ENCODE measurements around the gene CERS3.

The CERS3 gene

DNA sequence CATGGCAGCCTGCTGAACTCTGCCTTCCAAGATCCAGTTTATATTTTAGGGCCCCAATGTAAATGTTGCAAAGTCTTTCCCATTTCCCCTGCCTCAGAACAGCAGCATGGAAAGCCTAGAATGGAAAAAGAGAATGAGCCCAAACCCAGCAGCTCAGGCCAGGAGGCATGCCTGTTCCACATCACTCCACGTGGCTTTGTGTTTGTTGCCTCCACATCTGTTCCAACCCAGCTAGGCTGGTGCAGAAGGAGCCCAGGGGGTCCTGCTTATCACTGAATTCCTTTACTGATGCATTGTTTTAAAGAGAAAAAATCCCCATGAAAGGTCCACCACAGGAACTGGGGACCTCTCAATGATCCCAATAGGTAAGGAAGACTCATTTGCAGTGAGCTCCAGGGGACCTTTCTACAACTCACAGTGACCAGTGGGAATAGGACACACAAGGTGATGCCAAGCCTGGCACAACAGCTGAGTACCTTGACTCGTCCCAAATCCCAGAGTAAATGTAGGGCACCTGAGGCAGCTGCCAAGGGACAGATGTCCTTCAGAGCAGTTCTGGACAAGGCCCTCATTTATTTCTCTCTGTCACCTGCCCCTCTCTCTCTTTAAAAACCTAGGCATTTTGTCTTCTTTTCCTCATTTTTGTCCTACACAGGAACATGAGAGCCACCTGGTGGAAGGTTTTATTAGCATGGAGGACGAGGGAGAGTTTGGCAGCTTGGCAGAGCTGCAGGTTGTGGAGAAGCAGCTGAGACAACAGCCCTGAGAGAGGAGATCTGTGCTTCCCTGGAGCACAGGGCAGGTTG lies 145.2 kb downstream of the CERS3 start:
- peak in 1 of 51 donors; percentile 9 for DNase-seq

DNA sequence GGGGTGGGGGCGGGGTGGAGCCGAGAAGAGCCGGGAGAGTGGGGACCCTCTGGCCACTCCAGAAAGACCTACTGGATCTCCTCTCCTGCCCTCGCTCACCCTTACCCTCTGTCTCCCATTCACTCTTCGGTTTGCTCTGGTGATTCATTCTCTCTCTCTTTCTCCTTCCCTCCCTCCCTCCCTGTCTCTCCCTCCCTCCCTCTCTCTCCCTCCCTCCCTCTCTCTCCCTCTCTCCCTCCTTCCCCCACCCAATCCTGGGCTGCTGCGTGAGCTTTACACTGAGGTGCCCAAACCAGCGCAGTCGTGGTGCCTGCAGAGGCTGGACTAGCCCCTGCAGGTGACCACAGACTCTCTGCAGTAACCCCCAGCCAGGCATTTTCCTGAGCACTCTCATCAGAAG lies 154.8 kb downstream of the CERS3 start:
- DNase-seq = no peak

DNA sequence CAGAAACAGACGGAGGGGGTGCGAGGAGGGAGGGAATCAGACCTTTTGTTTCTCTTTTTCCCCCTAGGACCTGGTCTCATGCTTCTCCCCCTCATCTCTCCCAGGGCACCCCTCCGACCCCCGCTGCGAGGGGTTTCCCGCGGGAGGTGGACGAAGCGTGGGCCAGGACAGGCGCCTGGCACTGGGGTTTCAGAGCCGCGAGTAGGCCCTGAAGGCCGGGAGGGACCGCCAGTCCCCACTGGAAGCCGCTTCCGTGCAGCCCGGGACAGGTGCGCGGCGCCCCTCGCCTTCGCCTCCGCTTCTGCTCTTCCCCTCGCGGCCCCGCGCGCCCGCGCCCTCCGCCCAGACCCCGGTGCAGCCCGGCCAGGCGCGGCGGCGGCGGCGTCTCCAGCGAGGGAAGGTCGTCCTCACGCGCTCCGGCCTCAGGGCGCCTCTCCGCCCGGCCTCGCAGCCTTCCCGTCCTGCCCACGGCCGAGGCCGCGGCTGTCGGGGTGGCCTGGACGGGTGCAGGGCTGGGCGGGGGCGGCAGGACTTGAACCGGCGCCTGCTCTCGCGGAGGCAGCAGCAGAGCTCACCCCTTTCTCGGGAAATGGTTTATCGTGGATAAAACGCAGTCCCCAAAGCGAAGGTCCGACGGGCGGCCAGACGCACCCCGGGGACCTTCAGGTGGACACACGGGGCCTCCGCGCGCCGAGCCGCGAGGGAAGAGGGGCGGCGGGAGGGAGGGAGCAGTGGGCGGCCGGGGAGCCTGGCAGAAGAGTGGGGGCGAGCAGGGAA lies 155.4 kb downstream of the CERS3 start:
- no peak for DNase-seq

DNA sequence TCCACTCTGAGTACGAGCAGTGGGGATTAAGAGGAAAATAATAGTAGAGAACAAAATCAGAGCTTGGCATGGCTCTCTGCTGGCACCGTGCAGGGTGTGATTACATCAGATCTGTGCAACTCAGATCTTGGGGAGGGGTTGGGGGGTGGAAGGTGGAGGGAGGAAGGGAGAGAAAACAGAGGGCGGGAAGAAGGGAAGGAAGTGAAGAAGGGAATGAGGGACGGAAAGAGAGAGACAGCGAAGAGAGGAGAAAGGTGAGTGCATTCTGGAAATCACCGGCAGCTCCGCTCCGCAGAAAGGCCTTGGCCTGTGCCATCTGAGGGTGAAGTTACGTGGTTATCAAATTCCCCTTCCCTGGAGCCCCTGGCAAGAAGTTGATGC lies 156.0 kb downstream of the CERS3 start:
- no peak for DNase-seq

DNA sequence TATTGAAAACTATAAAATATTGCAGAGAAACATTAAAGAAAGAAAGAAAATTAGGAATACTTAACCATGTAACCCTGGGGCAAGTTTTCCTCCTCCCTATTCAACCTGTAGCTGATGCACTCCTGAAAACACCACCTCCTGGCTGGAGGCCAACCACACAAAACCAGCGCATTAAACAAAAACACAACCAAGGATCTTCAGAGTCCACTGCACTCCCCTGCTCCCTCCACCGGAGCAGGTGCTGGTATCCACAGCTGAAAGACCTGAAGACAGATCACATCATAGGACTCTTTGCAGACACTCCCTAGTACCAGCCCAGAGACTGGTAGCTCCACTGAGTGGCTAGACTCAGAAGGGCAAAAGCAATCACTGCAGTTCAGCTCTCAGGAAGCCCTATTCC lies 173.4 kb downstream of the CERS3 start:
- no peak for DNase-seq

DNA sequence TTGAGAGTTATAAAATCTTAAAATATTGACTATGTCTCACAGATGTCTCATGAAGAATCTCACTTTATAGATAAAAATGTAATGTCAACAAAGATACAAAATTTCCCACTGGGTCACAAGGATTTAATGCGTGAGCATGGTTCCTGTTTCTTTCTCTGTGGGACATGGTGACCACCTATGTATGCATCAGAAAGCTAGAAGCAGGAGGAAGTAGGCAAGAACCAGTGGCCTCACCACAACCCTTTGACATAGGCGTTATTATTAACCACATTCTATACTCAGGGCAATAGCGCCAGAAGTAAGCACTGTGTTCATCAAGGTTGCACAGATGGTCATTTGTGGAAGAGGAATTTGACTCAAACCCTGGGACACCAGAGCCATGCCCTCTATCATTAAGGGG lies 175.3 kb downstream of the CERS3 start:
- DNase-seq = no peak

DNA sequence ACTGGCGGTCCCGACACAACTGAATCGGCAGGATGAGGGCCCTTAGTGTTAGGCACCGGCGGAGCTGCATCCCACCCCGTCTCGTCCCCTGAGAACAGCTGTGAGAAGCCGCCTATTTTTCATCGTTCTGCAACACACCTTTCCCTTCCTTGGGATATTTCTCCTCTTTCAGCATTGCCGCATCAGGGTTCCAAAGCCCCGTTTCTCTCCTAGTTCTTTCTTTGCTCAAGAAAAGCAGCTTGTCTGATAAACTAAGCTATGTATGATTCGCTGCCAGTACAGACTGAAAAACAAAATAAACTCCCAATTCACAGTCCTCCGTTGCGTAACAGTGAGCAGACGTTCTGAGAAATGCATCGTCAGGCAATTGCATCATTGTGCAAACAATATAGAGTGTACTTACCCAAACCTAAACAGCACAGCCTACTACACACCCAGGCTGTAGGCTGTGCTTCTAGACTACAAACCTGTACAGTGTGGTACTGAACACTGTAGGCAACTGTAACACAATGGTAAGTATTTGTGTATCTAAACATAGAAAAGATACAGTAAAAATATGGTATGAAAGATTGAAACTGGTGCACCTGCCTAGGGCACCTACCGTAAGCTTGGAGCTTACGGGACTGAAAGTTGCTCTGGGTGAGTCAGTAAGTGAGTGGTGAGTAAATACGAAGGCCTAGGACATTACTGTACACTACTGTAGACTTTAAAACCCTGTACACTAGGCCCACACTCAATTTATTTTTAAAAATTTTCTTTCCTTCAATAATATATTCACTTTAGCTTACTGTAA lies 178.1 kb downstream of the CERS3 start:
- DNase-seq = no peak

Data from hypothalamus (tissue), 51 donors.